ENCODE measurements around the gene METTL6. TPM values are rescaled to one million over a fixed set of nuclear protein-coding genes. Genes with fewer than 3 reads are reported as not detected.

Gene METTL6
- total and polyA plus RNA-seq, 10 of the 15 experiments (the other 5 are each of a cell fraction or from before 2014, with no cell fraction given) = 13.8 to 29.6 (median 20.8) TPM

GRCh38 chr3:15404767-15405166 is 22.6 kb downstream of the METTL6 start (continued):
- TF ChIP-seq, protein P1, sequence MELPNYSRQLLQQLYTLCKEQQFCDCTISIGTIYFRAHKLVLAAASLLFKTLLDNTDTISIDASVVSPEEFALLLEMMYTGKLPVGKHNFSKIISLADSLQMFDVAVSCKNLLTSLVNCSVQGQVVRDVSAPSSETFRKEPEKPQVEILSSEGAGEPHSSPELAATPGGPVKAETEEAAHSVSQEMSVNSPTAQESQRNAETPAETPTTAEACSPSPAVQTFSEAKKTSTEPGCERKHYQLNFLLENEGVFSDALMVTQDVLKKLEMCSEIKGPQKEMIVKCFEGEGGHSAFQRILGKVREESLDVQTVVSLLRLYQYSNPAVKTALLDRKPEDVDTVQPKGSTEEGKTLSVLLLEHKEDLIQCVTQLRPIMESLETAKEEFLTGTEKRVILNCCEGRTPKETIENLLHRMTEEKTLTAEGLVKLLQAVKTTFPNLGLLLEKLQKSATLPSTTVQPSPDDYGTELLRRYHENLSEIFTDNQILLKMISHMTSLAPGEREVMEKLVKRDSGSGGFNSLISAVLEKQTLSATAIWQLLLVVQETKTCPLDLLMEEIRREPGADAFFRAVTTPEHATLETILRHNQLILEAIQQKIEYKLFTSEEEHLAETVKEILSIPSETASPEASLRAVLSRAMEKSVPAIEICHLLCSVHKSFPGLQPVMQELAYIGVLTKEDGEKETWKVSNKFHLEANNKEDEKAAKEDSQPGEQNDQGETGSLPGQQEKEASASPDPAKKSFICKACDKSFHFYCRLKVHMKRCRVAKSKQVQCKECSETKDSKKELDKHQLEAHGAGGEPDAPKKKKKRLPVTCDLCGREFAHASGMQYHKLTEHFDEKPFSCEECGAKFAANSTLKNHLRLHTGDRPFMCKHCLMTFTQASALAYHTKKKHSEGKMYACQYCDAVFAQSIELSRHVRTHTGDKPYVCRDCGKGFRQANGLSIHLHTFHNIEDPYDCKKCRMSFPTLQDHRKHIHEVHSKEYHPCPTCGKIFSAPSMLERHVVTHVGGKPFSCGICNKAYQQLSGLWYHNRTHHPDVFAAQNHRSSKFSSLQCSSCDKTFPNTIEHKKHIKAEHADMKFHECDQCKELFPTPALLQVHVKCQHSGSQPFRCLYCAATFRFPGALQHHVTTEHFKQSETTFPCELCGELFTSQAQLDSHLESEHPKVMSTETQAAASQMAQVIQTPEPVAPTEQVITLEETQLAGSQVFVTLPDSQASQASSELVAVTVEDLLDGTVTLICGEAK (IDR thresholded peaks at IDR 0.05; ENCODE audit: borderline replicate concordance) = no peak
- no peak for TF ChIP-seq NFXL1 (IDR thresholded peaks at IDR 0.05; ENCODE audit: borderline replicate concordance)
- peak; percentile 44 for TF ChIP-seq JUNB (IDR thresholded peaks at IDR 0.05)

DNA sequence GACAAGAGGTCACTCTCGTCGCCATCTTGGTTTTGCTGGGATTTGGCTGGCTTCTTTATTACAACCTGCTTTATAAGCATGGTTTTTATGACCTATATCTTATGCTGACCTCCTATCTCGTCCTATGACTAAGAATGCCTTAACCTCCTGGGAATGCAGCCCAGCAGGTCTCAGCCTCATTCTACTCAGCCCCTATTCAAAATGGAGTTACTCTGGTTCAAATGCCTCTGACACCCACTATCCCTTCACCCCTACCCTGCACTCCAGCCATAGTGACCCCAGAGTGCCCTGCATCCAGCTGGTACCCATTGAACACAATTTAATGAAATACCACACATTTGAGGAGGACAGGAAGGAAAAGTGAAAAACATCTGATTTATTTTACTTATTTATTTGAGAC is 23.4 kb downstream of the METTL6 start:
- Histone ChIP-seq H3K4me3 (no peak overlapping the region), H2AFZ (ENCODE audit: control insufficient read depth, low read depth, low read length) (no peak overlapping the region), H3K4me2 (ENCODE audit: control insufficient read depth, insufficient read depth) (no peak overlapping the region), H4K20me1 (ENCODE audit: control insufficient read depth, insufficient read depth) (no peaks in the 10 kb centered on the region), H3K4me1 (ENCODE audit: control insufficient read depth, insufficient read depth, low read length) (peaks cover 5% of the 10 kb centered on the region), H3K27ac (ENCODE audit: control insufficient read depth, insufficient read depth) (no peak overlapping the region), H3K79me2 (ENCODE audit: control insufficient read depth, insufficient read depth, low read length) (no peaks in the 10 kb centered on the region), H3K9me3 (replicated peaks; ENCODE audit: control insufficient read depth, insufficient read depth, low read length) (no peaks in the 10 kb centered on the region), H3K36me3 (ENCODE audit: control insufficient read depth in 2 of 2, insufficient read depth in 2 of 2, low read length in 1 of 2) (no peaks in the 10 kb centered on the region), H3K9ac (ENCODE audit: control insufficient read depth, insufficient read depth, low read length) (no peak overlapping the region), H3K27me3 (replicated peaks in 1 of 2; ENCODE audit: control insufficient read depth in 2 of 2, insufficient read depth in 2 of 2, low read length in 1 of 2) (no peaks in the 10 kb centered on the region)
- intact Hi-C loops (cut with micrococcal nuclease; ENCODE audit: unreplicated experiment) = loop anchor here (2.0 kb wide), 1 partner anchor 295 kb away; no protein-coding TSS in a partner anchor
- in situ Hi-C loops (cut with MboI) = loop anchor here (5.0 kb wide), 2 partner anchors 202 to 287 kb away; no protein-coding TSS in a partner anchor
- BruUV-seq (replicated peaks) = no TSS peak
- no peak for ATAC-seq
- ChIA-PET SMC1A (ENCODE audit: uncharacterized antibody, unreplicated experiment) (interaction anchor here (0.8 to 8.7 kb wide), 17 partner anchors 16 to 302 kb away, joined by 3 to 223 read pairs (median 5); partner anchors contain the start of gene CAPN7), RAD21 (ENCODE audit: unreplicated experiment) (interaction anchor here (1.6 to 6.8 kb wide), 7 partner anchors 20 to 408 kb away, joined by 6 to 143 read pairs (median 9); partner anchors contain the start of gene SH3BP5), CTCF (interaction anchor here (1.2 to 10.1 kb wide), 13 partner anchors 14 to 477 kb away, joined by 3 to 302 read pairs (median 25); partner anchors contain the start of gene CAPN7), POLR2A (interaction anchor here (0.6 kb wide), 1 partner anchor 125 kb away, joined by 3 read pairs; no protein-coding TSS in a partner anchor)
- DNase-seq (ENCODE audit: low read depth, low spot score) = no peak
- no peak for FAIRE-seq
- WGBS (ENCODE audit: insufficient coverage, insufficient replicate concordance, low lambda C conversion rate, missing lambda C conversion rate) = 68% methylated on average over 3 of the region's 3 CpGs
- TF ChIP-seq SUPT20H (IDR thresholded peaks at IDR 0.05; ENCODE audit: borderline replicate concordance, control insufficient read depth, low read depth, low read length) (no peak), EP300 (IDR thresholded peaks at IDR 0.05; ENCODE audit: borderline replicate concordance in 1 of 2, control insufficient read depth in 1 of 2, low read depth in 2 of 2, low read length in 2 of 2) (no peak), CTCF (IDR thresholded peaks at IDR 0.05 in 2 of 3, conservative IDR thresholded peaks at IDR 0.05 in 1 of 3; ENCODE audit: control insufficient read depth in 2 of 3, extremely low read depth in 1 of 3, insufficient read depth in 1 of 3, low read depth in 3 of 3, low read length in 3 of 3) (no peak), ASH2L (IDR thresholded peaks at IDR 0.05; ENCODE audit: borderline replicate concordance, low read depth) (no peak), CHD1 (IDR thresholded peaks at IDR 0.05; ENCODE audit: low read depth, low read length) (no peak), CREM (IDR thresholded peaks at IDR 0.05; ENCODE audit: low read depth) (no peak), CEBPB (IDR thresholded peaks at IDR 0.05; ENCODE audit: borderline replicate concordance in 1 of 2, low read depth in 2 of 2, low read length in 2 of 2) (no peak), MEF2A (IDR thresholded peaks at IDR 0.05; ENCODE audit: insufficient read depth, low read depth, low read length) (no peak), HDGF (IDR thresholded peaks at IDR 0.05) (no peak)
